ENCODE results near the gene QRICH2.
"Not testable (repeated sequence)": the region's sequence is repeated elsewhere in the genome, so short reads cannot be mapped to it uniquely, and the experiment has no call there.

QRICH2 gene

GRCh38 chr17:76270127-76270592 is 37.9 kb downstream of the QRICH2 start:
- H3K36me3 ChIP-seq (ENCODE audit: control insufficient read depth, insufficient read depth, low read length), result peaks cover 13% of the 10 kb centered on the region
- H3K9me3 ChIP-seq (ENCODE audit: control insufficient read depth, insufficient read depth, low read depth, low read length), result no peaks in the 10 kb centered on the region
- no peaks in the 10 kb centered on the region for H3K27me3 ChIP-seq (ENCODE audit: control insufficient read depth, insufficient read depth, low read length)
- H3K27ac ChIP-seq (ENCODE audit: low read depth, low read length), result no peak overlapping the region
- peaks cover 48% of the 10 kb centered on the region for H3K4me1 ChIP-seq (ENCODE audit: control insufficient read depth, insufficient read depth, low read length)
- no peak overlapping the region for H3K4me3 ChIP-seq (ENCODE audit: low read depth, low read length)
- no peak overlapping the region for H3K9ac ChIP-seq (ENCODE audit: low read length)

- Histone ChIP-seq H3K9me3 (ENCODE audit: control insufficient read depth, insufficient read depth, low read depth, low read length) (no peaks in the 10 kb centered on the region), H3K4me1 (ENCODE audit: control insufficient read depth, insufficient read depth, low read length) (peaks cover 52% of the 10 kb centered on the region), H3K4me3 (ENCODE audit: low read depth, low read length) (no peak overlapping the region), H3K9ac (ENCODE audit: low read length) (no peak overlapping the region), H3K27me3 (ENCODE audit: control insufficient read depth, insufficient read depth, low read length) (no peaks in the 10 kb centered on the region), H3K36me3 (ENCODE audit: control insufficient read depth, insufficient read depth, low read length) (peaks cover 13% of the 10 kb centered on the region), H3K27ac (ENCODE audit: low read depth, low read length) (no peak overlapping the region)
Observed at GRCh38 chr17:76268991-76269981, 38.8 kb downstream of the QRICH2 start.

GRCh38 chr17:76268015-76268749 is 39.9 kb downstream of the QRICH2 start:
- Histone ChIP-seq H3K27ac (ENCODE audit: low read depth, low read length) (peak overlapping the region; percentile 70; the same call in 1 of the 2 replicates), H3K27me3 (ENCODE audit: control insufficient read depth, insufficient read depth, low read length) (no peaks in the 10 kb centered on the region), H3K9ac (ENCODE audit: low read length) (peak overlapping the region; percentile 62), H3K36me3 (ENCODE audit: control insufficient read depth, insufficient read depth, low read length) (peaks cover 13% of the 10 kb centered on the region), H3K4me1 (ENCODE audit: control insufficient read depth, insufficient read depth, low read length) (peaks cover 53% of the 10 kb centered on the region), H3K4me3 (ENCODE audit: low read depth, low read length) (peak overlapping the region; percentile 28; the same call in 1 of the 2 replicates), H3K9me3 (ENCODE audit: control insufficient read depth, insufficient read depth, low read depth, low read length) (no peaks in the 10 kb centered on the region)

- peak overlapping the region; percentile 28; the same call in 1 of the 2 replicates for H3K4me3 ChIP-seq (ENCODE audit: low read depth, low read length)
- H3K9me3 ChIP-seq (ENCODE audit: control insufficient read depth, insufficient read depth, low read depth, low read length); H3K27me3 ChIP-seq (ENCODE audit: control insufficient read depth, insufficient read depth, low read length): not testable (repeated sequence)
- peak overlapping the region; percentile 62 for H3K9ac ChIP-seq (ENCODE audit: low read length)
- H3K27ac ChIP-seq (ENCODE audit: low read depth, low read length), result peak overlapping the region; percentile 70; the same call in 1 of the 2 replicates
- peaks cover 53% of the 10 kb centered on the region for H3K4me1 ChIP-seq (ENCODE audit: control insufficient read depth, insufficient read depth, low read length)
- peaks cover 13% of the 10 kb centered on the region for H3K36me3 ChIP-seq (ENCODE audit: control insufficient read depth, insufficient read depth, low read length)
Observed at GRCh38 chr17:76267581-76268001, 40.5 kb downstream of the QRICH2 start.

GRCh38 chr17:76267051-76267576 is 41.0 kb downstream of the QRICH2 start:
- Histone ChIP-seq H3K9me3 (ENCODE audit: control insufficient read depth, insufficient read depth, low read depth, low read length) (no peaks in the 10 kb centered on the region), H3K4me1 (ENCODE audit: control insufficient read depth, insufficient read depth, low read length) (peaks cover 53% of the 10 kb centered on the region), H3K9ac (ENCODE audit: low read length) (peak overlapping the region; percentile 80), H3K27me3 (ENCODE audit: control insufficient read depth, insufficient read depth, low read length) (no peaks in the 10 kb centered on the region), H3K27ac (ENCODE audit: low read depth, low read length) (no peak overlapping the region), H3K4me3 (ENCODE audit: low read depth, low read length) (peak overlapping the region; percentile 96; the same call in 1 of the 2 replicates), H3K36me3 (ENCODE audit: control insufficient read depth, insufficient read depth, low read length) (peaks cover 13% of the 10 kb centered on the region)

GRCh38 chr17:76266244-76266938 is 41.7 kb downstream of the QRICH2 start:
- H3K9me3 ChIP-seq (ENCODE audit: control insufficient read depth, insufficient read depth, low read depth, low read length), result no peaks in the 10 kb centered on the region
- H3K36me3 ChIP-seq (ENCODE audit: control insufficient read depth, insufficient read depth, low read length), result peaks cover 13% of the 10 kb centered on the region
- H3K9ac ChIP-seq (ENCODE audit: low read length), result peak overlapping the region; percentile 80
- H3K27me3 ChIP-seq (ENCODE audit: control insufficient read depth, insufficient read depth, low read length), result no peaks in the 10 kb centered on the region
- H3K4me3 ChIP-seq (ENCODE audit: low read depth, low read length), result peak overlapping the region; percentile 96
- H3K27ac ChIP-seq (ENCODE audit: low read depth, low read length), result peak overlapping the region; percentile 69
- H3K4me1 ChIP-seq (ENCODE audit: control insufficient read depth, insufficient read depth, low read length), result peaks cover 47% of the 10 kb centered on the region

GRCh38 chr17:76265624-76266243 is 42.3 kb downstream of the QRICH2 start:
- H3K9ac ChIP-seq (ENCODE audit: low read length), result peak overlapping the region; percentile 73
- peaks cover 41% of the 10 kb centered on the region for H3K4me1 ChIP-seq (ENCODE audit: control insufficient read depth, insufficient read depth, low read length)
- peaks cover 11% of the 10 kb centered on the region for H3K36me3 ChIP-seq (ENCODE audit: control insufficient read depth, insufficient read depth, low read length)
- peak overlapping the region; percentile 96 for H3K4me3 ChIP-seq (ENCODE audit: low read depth, low read length)
- H3K27ac ChIP-seq (ENCODE audit: low read depth, low read length), result peak overlapping the region; percentile 69; the same call in 1 of the 2 replicates
- no peaks in the 10 kb centered on the region for H3K27me3 ChIP-seq (ENCODE audit: control insufficient read depth, insufficient read depth, low read length)
- no peaks in the 10 kb centered on the region for H3K9me3 ChIP-seq (ENCODE audit: control insufficient read depth, insufficient read depth, low read depth, low read length)

GRCh38 chr17:76264755-76265623 is 43.1 kb downstream of the QRICH2 start, which contains the start of gene UBALD2:
UBALD2 (plus strand) TSS chr17:76265348; CDS start chr17:76265506, 158 bp downstream.
- H3K27me3 ChIP-seq (ENCODE audit: control insufficient read depth, insufficient read depth, low read length), result no peaks in the 10 kb centered on the region
- peaks cover 10% of the 10 kb centered on the region; the same call in 1 of the 2 replicates for H3K36me3 ChIP-seq (ENCODE audit: control insufficient read depth, insufficient read depth, low read length)
- H3K4me1 ChIP-seq (ENCODE audit: control insufficient read depth, insufficient read depth, low read length), result peaks cover 40% of the 10 kb centered on the region
- H3K27ac ChIP-seq (ENCODE audit: low read depth, low read length), result peak within 1 kb of the TSS; percentile 69
- peak within 1 kb of the TSS; percentile 80 for H3K9ac ChIP-seq (ENCODE audit: low read length)
- peak within 1 kb of the TSS; percentile 96 for H3K4me3 ChIP-seq (ENCODE audit: low read depth, low read length)
- no peaks in the 10 kb centered on the region for H3K9me3 ChIP-seq (ENCODE audit: control insufficient read depth, insufficient read depth, low read depth, low read length)

GRCh38 chr17:76264425-76264754 is 43.7 kb downstream of the QRICH2 start:
- Histone ChIP-seq H3K4me1 (ENCODE audit: control insufficient read depth, insufficient read depth, low read length) (peaks cover 37% of the 10 kb centered on the region), H3K9ac (ENCODE audit: low read length) (no peak overlapping the region), H3K9me3 (ENCODE audit: control insufficient read depth, insufficient read depth, low read depth, low read length) (no peaks in the 10 kb centered on the region), H3K27ac (ENCODE audit: low read depth, low read length) (no peak overlapping the region), H3K4me3 (ENCODE audit: low read depth, low read length) (peak overlapping the region; percentile 45), H3K36me3 (ENCODE audit: control insufficient read depth, insufficient read depth, low read length) (peaks cover 7% of the 10 kb centered on the region; the same call in 1 of the 2 replicates), H3K27me3 (ENCODE audit: control insufficient read depth, insufficient read depth, low read length) (no peaks in the 10 kb centered on the region)

All from HUES6 (cell line).